NCI-H1105 treated with DMSO at 0.1 percent for 48 hours (cell line): ENCODE data around the gene FHAD1.
"Not testable (repeated sequence)": the region's sequence is repeated elsewhere in the genome, so short reads cannot be mapped to it uniquely, and the experiment has no call there.

ENCODE experiments used
- DNase-seq: peaks from one replicate; lab custom pipeline; 2025; lab: John Stamatoyannopoulos, UW

Gene FHAD1

GRCh38 chr1:15418806-15419515 lies 171.9 kb downstream of the FHAD1 start:
- peak; percentile 22 for DNase-seq

- DNase-seq: no peak
Measured at GRCh38 chr1:15420853-15421465, 173.9 kb downstream of the FHAD1 start.

DNA sequence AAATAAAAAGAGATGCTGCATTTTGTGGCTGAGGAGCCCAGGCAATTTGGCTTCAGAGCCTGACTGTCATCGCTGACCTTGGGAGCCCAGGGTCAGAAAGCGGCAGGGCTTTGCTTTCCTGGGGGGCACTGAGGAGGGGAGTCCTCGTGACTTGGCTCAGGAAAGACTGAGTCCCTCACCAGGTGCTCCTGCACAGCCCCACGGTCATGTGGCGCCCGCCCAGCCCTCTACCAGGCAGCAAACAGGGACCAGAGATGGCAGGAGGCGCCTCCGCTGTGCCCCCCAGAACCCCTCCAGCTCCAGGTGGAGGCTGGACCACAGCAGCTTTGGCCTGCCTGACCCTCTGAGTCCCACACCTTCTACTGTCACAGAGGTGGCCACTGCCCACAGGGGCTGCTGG lies 175.8 kb downstream of the FHAD1 start:
- DNase-seq: no peak

GRCh38 chr1:15423355-15424077 lies 176.5 kb downstream of the FHAD1 start:
- DNase-seq: no peak

DNA sequence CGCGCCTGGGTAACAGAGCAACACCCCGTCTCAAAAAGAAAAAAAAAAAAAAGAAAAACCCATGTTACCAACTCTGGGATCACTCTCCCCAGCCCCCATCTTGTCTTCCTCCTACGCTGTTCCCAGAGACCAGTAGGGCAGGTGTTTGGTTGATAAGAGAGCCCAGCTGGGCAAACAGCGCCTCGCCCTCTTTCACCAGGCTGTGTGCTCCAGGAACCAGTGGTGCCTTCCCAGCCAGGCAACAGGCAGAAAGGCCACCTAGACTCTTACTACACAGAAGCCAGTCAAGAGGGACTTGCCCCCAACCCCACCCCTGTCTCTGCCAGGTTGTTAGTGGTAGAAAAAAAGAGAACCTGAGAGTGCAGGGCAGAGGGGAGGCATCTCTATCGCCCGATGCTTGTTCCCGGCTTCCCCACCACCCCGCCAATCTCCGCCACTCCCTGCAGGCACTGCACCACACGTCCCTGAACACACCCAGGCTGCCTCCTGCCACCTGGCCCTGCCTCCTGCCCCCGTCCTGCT lies 177.2 kb downstream of the FHAD1 start:
- DNase-seq: peak; percentile 96

DNA sequence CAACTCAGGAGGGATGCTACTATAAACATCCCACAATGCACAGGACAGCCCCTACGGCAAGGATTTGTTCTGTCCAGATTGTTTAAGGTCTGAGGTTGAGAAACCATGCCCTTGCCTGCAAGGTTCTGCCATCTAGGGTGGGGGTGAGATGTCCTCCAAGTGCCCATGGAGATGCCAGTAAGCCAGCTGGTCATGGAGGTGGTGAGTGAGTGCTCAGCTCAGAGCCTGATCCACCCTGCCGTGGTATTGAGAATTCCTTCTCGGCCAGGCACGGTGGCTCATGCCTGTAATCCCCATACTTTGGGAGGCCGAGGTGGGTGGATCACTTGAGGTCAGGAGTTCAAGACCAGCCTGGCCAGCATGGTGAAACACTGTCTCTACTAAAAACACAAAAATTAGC lies 178.0 kb downstream of the FHAD1 start:
- DNase-seq: no peak

DNA sequence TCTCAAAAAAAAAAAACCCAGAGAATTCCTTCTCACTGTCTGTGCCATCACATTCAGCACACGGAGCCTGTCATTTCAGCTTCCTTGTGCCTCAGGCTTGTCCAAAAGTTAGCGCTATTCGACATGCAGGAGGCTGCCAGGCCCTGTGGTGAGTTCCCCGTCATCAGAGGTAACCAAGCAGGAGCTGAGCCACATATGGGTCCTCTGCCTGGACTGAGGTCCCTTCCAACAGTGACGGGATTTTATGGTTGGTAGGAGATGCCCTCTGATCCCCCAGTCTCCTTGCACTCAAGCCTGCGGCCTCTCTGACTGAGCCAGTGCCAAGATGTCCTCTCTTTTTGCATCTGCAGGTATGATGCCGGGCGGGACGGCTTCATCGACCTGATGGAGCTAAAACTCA lies 178.5 kb downstream of the FHAD1 start:
- DNase-seq: no peak

DNA sequence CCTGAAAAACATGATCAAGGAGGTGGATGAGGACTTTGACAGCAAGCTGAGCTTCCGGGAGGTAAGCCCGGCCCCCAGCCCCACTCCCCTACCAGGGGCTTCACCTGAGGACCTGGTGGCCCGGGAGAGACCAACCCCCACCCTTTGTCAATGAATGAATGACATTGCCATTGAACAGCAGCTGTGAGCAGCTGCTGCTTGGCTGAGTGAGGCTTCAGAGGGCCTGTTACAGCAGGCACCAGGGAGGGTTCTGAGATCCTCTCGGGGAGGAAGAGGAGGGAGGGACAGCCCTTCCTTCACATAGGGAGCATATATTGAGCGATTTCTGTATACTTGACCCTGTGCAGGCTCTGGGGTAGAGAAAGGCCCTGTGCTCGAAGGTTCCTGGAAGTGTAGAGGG lies 178.9 kb downstream of the FHAD1 start:
- no peak for DNase-seq

DNA sequence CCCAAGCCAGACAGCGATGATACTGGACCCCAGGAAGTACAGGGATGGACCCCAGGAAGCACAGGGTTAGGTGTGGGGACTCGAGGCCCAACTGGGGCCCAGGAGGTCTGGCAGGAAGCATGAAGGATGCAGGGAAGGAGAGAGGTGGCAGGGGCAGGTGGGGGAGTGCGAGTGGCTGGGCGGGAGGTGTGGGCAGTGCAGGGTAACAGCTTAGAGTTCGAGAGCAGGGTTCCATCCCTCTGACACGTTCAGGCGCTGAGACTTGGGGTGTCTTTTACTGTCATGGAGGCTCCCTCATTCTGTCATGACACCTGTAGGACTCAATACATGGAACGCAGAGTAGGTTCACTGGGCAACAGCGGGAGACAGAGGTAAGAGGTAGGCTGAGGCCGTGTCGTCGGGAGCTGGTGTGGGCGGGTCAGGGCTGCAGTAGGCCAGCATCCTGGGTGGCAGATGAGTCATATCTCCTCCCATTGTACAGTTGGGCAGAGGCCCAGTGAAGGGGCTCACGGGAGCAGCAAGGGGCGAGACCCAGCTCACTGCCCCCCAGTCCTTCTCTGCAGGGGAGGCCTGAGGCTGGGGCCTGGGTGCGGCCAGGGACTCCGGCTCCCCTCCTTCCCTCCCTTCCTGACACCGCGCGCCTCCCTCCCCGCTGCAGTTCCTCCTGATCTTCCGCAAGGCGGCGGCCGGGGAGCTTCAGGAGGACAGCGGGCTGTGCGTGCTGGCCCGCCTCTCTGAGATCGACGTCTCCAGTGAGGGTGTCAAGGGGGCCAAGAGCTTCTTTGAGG lies 179.7 kb downstream of the FHAD1 start:
- DNase-seq: no peak

DNA sequence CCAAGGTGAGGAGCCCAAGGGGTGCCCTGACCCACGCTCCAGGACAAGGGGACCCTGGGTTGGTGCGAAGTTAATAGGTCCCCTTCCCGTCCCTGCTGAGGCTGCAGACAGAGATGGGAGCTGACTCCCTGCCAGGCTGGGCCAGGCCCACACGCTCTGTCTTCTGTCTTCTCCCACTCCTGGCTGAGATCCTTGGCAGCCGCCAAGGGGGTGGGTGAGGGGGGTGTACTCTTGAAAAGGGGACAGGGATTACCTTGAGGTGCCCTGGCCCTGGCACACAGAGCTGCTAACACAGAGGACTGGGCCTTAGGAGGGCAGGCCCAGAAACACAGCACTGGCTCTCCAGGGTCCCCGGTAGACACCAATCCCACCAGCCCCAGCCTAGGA lies 180.2 kb downstream of the FHAD1 start:
- DNase-seq: no peak

DNA sequence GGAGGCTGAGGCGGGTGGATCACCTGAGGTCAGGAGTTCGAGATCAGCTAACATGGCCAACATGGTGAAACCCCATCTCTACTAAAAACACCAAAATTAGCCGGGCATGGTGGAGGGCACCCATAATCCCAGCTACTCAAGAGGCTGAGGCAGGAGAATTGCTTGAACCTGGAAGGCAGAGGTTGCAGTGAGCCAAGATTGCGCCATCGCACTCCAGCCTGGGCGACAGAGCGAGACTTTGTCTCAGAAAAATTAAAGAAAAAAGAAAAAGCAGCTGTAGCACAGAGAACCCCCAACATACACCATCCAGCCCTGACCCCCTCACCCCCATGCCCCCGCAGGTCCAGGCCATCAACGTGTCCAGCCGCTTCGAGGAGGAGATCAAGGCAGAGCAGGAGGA lies 181.2 kb downstream of the FHAD1 start:
- not testable (repeated sequence) for DNase-seq

DNA sequence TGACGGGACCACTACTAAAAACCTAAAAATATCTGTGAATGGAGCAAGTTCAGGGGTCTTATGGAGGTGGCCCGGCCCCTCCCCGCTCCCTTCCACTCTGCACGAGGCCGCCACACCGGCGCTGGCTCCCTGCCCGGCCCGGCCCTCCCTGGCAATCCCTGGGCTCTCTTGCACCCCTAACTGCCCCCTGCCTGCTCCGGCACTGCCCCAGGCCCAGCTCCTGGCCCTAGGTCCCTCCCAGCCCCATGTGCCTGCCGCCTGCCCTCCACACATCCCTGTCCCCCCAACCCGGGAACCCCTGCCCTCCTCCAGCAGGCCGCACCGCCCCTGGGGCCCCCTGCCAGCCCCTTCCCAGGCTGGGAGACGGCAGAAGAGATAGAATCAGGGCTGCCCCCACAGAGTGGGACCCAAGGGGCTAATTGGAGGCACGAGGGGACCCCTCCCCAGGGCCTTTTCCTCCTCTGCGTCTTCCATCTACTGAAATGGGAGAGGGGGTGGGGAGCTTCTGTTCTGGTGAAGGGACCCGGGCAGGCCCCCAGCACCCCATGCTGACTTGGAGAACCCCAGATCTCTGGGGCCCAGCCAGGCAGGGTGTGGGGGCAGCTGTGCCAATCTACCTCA lies 181.9 kb downstream of the FHAD1 start:
- DNase-seq: no peak

GRCh38 chr1:15429701-15430149 lies 182.7 kb downstream of the FHAD1 start:
- no peak for DNase-seq

- DNase-seq: peak; percentile 11
Measured at GRCh38 chr1:15430787-15431570, 184.0 kb downstream of the FHAD1 start.

- DNase-seq: no peak
Measured at GRCh38 chr1:15431571-15431948, 184.5 kb downstream of the FHAD1 start.

DNA sequence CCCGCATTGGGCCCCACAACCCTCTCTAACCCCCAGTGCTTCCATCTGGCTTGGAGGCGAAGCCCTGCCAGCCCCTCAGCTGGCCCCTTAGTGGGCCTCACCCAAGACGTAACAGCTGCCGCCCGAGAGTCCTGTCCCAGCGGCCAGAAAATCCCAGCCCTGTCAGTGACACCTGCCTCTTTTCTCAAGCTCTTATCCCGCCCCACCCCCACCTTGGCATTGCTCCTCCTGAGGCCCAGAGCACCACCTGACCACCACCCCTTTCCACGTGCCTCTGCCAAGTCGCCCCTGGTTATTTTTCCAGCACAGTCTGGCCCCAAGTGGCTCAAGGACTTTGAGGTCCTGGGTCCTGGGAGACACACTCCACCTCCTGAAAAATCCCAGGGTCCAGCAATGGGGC lies 185.3 kb downstream of the FHAD1 start:
- peak; percentile 21 for DNase-seq

- no peak for DNase-seq
Measured at GRCh38 chr1:15433471-15433870, 186.4 kb downstream of the FHAD1 start.

GRCh38 chr1:15434739-15435138 lies 187.7 kb downstream of the FHAD1 start:
- DNase-seq: not testable (repeated sequence)

GRCh38 chr1:15435239-15436077 lies 188.4 kb downstream of the FHAD1 start:
- DNase-seq: no peak

DNA sequence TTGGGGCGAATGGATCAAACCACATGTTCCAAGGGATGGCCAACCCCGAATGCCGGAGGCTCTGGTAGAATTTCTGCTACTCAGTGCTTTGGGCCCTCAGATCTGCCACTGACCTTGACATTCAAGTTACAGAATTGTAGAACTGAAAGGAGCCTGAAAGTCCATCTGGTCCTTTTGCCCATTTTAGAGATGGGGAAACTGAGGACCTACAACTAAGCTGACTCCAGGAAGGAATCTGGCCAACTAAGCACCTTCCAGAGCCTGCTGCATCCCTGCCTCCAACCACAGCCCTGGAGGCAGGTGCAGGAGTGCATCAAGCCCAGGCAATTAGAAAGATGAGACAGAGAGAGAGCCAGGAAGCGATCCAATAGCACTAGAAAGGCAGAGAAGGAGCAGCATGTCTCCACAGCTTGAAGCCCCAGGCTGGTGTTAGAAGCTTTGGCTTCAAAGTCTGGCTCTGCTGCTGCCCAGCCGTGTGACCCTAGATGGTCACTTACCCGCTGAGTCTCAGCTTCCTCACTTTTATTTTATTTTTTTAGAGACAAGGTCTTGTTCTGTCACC lies 189.9 kb downstream of the FHAD1 start:
- peak; percentile 1 for DNase-seq
